GM23338 (cell line): ENCODE data around the gene CNTNAP2.

ENCODE experiments used
- CREB1 ChIP-seq: fragments of 250-450 bp; sonication (Bioruptor Pico); IDR thresholded peaks from 2 replicates; pipeline ENCODE4 v1.5.0; 2020; ENCODE audit warnings: low read depth, mild to moderate bottlenecking, moderate library complexity
- CTCF ChIP-seq, 2 experiments: fragments of 200-600 bp in 1 of 2; sonication (generic) in 1 of 2; conservative IDR thresholded peaks; 2 replicates each; pipeline versions ENCODE4 v1.5.1 to v1.6.1; 2016 to 2017; ENCODE audit warnings: antibody characterized with exemption in 2 of 2, low read depth in 2 of 2, mild to moderate bottlenecking in 2 of 2, moderate library complexity in 1 of 2
- EZH2 ChIP-seq: fragments of 200-600 bp; sonication (generic); IDR thresholded peaks from one replicate; pipeline ENCODE4 v1.8.0; 2017; ENCODE audit warnings: antibody characterized with exemption, mild to moderate bottlenecking, low read depth; ENCODE audit not compliant: unreplicated experiment
- EZH2phosphoT487 ChIP-seq: fragments of 200-600 bp; sonication (generic); IDR thresholded peaks from one replicate; pipeline ENCODE4 v1.8.1; 2018; ENCODE audit warnings: antibody characterized with exemption; ENCODE audit not compliant: unreplicated experiment
- JUNB ChIP-seq: IDR thresholded peaks from one replicate; pipeline ENCODE4 v1.6.1; 2016; ENCODE audit warnings: antibody characterized with exemption; ENCODE audit not compliant: unreplicated experiment
- NANOG ChIP-seq: IDR thresholded peaks from 2 replicates; pipeline ENCODE4 v1.6.1; 2016; ENCODE audit warnings: antibody characterized with exemption, borderline replicate concordance
- POLR2AphosphoS5 ChIP-seq: IDR thresholded peaks from 2 replicates; pipeline ENCODE4 v1.6.1; 2016; ENCODE audit warnings: antibody characterized with exemption, low read depth
- REST ChIP-seq: IDR thresholded peaks from one replicate; pipeline ENCODE4 v1.6.1; 2018; ENCODE audit warnings: antibody characterized with exemption; ENCODE audit not compliant: unreplicated experiment
- STAT1 ChIP-seq: IDR thresholded peaks from one replicate; pipeline ENCODE4 v1.6.1; 2016; ENCODE audit warnings: antibody characterized with exemption; ENCODE audit not compliant: unreplicated experiment
- TF ChIP-seq, protein P1 (sequence below): fragments of 250-450 bp; sonication (Bioruptor Pico); IDR thresholded peaks from 2 replicates; pipeline ENCODE4 v1.5.0; 2020; ENCODE audit warnings: mild to moderate bottlenecking, moderate library complexity

GRCh38 chr7:147678943-147679342 is 1562.3 kb downstream of the CNTNAP2 start:
- TF ChIP-seq CTCF (conservative IDR thresholded peaks at IDR 0.05; ENCODE audit: low read depth in 2 of 2) (no peak), REST (no peak), JUNB (no peak), EZH2 (no peak), POLR2AphosphoS5 (no peak), EZH2phosphoT487 (no peak), CREB1 (CRISPR knock-in tag) (no peak), NANOG (no peak), STAT1 (no peak)
- TF ChIP-seq, protein P1, sequence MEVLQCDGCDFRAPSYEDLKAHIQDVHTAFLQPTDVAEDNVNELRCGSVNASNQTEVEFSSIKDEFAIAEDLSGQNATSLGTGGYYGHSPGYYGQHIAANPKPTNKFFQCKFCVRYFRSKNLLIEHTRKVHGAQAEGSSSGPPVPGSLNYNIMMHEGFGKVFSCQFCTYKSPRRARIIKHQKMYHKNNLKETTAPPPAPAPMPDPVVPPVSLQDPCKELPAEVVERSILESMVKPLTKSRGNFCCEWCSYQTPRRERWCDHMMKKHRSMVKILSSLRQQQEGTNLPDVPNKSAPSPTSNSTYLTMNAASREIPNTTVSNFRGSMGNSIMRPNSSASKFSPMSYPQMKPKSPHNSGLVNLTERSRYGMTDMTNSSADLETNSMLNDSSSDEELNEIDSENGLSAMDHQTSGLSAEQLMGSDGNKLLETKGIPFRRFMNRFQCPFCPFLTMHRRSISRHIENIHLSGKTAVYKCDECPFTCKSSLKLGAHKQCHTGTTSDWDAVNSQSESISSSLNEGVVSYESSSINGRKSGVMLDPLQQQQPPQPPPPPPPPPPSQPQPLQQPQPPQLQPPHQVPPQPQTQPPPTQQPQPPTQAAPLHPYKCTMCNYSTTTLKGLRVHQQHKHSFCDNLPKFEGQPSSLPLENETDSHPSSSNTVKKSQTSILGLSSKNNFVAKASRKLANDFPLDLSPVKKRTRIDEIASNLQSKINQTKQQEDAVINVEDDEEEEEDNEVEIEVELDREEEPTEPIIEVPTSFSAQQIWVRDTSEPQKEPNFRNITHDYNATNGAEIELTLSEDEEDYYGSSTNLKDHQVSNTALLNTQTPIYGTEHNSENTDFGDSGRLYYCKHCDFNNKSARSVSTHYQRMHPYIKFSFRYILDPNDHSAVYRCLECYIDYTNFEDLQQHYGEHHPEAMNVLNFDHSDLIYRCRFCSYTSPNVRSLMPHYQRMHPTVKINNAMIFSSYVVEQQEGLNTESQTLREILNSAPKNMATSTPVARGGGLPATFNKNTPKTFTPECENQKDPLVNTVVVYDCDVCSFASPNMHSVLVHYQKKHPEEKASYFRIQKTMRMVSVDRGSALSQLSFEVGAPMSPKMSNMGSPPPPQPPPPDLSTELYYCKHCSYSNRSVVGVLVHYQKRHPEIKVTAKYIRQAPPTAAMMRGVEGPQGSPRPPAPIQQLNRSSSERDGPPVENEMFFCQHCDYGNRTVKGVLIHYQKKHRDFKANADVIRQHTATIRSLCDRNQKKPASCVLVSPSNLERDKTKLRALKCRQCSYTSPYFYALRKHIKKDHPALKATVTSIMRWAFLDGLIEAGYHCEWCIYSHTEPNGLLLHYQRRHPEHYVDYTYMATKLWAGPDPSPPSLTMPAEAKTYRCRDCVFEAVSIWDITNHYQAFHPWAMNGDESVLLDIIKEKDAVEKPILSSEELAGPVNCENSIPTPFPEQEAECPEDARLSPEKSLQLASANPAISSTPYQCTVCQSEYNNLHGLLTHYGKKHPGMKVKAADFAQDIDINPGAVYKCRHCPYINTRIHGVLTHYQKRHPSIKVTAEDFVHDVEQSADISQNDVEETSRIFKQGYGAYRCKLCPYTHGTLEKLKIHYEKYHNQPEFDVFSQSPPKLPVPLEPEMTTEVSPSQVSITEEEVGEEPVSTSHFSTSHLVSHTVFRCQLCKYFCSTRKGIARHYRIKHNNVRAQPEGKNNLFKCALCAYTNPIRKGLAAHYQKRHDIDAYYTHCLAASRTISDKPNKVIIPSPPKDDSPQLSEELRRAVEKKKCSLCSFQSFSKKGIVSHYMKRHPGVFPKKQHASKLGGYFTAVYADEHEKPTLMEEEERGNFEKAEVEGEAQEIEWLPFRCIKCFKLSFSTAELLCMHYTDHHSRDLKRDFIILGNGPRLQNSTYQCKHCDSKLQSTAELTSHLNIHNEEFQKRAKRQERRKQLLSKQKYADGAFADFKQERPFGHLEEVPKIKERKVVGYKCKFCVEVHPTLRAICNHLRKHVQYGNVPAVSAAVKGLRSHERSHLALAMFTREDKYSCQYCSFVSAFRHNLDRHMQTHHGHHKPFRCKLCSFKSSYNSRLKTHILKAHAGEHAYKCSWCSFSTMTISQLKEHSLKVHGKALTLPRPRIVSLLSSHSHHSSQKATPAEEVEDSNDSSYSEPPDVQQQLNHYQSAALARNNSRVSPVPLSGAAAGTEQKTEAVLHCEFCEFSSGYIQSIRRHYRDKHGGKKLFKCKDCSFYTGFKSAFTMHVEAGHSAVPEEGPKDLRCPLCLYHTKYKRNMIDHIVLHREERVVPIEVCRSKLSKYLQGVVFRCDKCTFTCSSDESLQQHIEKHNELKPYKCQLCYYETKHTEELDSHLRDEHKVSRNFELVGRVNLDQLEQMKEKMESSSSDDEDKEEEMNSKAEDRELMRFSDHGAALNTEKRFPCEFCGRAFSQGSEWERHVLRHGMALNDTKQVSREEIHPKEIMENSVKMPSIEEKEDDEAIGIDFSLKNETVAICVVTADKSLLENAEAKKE (CRISPR knock-in tag), result no peak
